Right ventricle myocardium superior (tissue), 1 donor: ENCODE measurements around the gene PICALM. TPM values are rescaled to one million over a fixed set of nuclear protein-coding genes. Genes with fewer than 3 reads are reported as not detected.
"Not testable (repeated sequence)": the region's sequence is repeated elsewhere in the genome, so short reads cannot be mapped to it uniquely, and the experiment has no call there.

Experiments
- ATAC-seq: fragments of 200-7000 bp; cut with Tn5 transposase; one replicate; pipeline ENCODE4 v1.9.1; 2020; ENCODE audit warnings: mild to moderate bottlenecking; ENCODE audit not compliant: poor library complexity
- DNase-seq: peaks from one replicate; pipeline ENCODE4 v3.0.0-alpha.2; 2020
- intact Hi-C: fragments of 100-400 bp; cut with DNase I; formaldehyde crosslinking; loops from one replicate; pipeline ENCODE4 v1.11.2; 2022
- total RNA-seq: library from RNA; stranded (reverse); fragmentation: NEBNext Ultra II Directional; extraction: Animal tissue kit (Norgen Biotek cat#: 25700); gene quantifications from one replicate; pipeline ENCODE4 v1.2.1, GENCODE V29; 2021
- donor health status: DM: no; HTN: yes; CAD: no; lungs with severe emphysema.

PICALM gene
- total RNA-seq, 1 donor from 2014 or later = 119 TPM

DNA sequence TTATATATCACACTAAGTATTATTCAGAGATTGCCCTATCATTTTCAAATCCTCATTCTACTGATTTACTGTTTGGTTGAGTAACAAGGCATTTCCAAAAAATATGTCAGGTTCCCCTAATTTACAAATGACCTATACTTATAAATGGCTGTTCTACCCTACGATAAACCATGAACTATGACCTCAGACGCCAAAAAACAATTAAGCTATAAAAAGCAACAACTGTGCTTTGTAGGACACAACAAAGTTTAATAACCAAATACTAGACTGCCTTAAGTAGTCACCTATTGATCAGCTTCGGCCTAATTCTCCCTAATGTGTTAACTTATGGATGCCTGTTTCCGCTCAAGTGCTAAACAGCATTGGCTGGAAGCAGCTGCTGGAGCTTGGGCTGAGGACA lies 53.2 kb downstream of the PICALM start:
- DNase-seq (no peak), ATAC-seq (no peak)
- intact Hi-C loops = no loop called here

GRCh38 chr11:86014221-86014620 lies 54.7 kb downstream of the PICALM start:
- no peak for ATAC-seq

GRCh38 chr11:86013713-86014112 lies 55.2 kb downstream of the PICALM start:
- no peak for DNase-seq
- intact Hi-C loops = no loop called here
- ATAC-seq = no peak

More at GRCh38 chr11:86014221-86014620, 54.7 kb downstream of the PICALM start:
- DNase-seq = no peak
- intact Hi-C loops = no loop called here

GRCh38 chr11:86011175-86011574 lies 57.7 kb downstream of the PICALM start:
- no peak for DNase-seq
- ATAC-seq = no peak
- intact Hi-C loops = no loop called here

GRCh38 chr11:86003654-86004053 lies 65.2 kb downstream of the PICALM start:
- intact Hi-C loops = no loop called here
- ATAC-seq (no peak), DNase-seq (no peak)

GRCh38 chr11:86002431-86002830 lies 66.5 kb downstream of the PICALM start:
- intact Hi-C loops = no loop called here
- ATAC-seq = no peak
- no peak for DNase-seq

GRCh38 chr11:85991508-85991907 lies 77.4 kb downstream of the PICALM start:
- intact Hi-C loops = no loop called here
- ATAC-seq (no peak), DNase-seq (no peak)

DNA sequence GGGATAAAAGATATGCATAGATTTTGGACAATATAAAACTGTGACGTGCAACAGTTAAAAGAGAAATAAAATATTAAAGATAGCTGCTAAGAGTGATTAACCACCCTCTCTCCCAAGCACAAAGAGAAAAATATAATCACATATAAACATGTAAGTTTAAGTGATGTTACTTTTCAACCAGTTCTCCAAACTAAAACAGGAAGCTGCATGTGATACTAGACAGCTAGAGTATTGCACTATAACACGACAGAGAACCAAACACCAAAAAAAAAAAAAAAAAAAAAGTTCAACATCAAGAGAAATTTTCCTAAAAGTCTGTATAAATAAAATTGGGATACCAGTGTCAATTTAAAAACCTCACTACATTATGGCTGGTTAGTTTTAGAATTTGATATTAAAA lies 79.1 kb downstream of the PICALM start:
- no peak for ATAC-seq
- intact Hi-C loops = no loop called here
- no peak for DNase-seq

DNA sequence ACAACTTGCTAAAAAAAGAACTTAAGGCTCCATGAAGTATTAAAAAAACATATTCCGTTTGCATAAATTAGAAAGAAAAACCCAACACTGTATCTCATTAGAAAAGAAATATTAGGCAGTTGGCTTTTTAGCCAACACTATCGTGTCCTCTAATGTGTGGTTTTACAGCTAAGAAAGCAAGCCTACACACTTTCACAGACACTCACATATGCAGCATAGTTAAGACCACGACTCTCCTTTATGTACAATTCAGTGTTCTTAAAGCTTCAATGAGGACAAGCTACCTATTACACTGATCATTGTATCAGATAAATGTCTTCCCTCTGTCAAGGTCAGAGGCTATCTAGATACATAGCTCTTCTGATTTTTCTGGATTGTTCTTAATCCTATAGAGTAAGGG lies 80.1 kb downstream of the PICALM start:
- DNase-seq (no peak), ATAC-seq (no peak)
- intact Hi-C loops = no loop called here

- DNase-seq = peak; percentile 15
- ATAC-seq = peak; percentile 68
- intact Hi-C loops = no loop called here
Observed at GRCh38 chr11:85977751-85978160, 91.1 kb downstream of the PICALM start.

GRCh38 chr11:85976525-85976924 lies 92.4 kb downstream of the PICALM start:
- no peak for DNase-seq
- intact Hi-C loops = no loop called here
- no peak for ATAC-seq

DNA sequence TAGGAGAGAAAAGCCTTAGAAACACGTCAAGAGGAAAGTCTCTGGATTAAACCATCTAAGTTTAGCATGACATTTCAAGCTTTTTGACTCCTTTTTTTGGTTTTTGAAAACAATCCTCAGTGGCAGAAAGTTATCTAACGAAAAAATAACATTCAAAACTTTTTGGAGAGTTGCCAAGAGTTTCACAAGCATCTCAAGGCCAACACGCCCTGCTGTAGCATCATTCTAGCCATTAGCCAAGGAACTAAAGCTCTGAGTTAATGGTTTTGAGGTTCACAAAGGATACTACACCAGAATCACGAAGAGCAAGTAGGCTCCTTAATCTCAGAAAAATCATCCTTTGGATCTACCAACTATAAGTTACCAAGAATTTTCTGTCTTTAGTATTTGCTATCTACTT lies 94.8 kb downstream of the PICALM start:
- ATAC-seq = no peak
- intact Hi-C loops = no loop called here
- DNase-seq = no peak

GRCh38 chr11:85970593-85970992 lies 98.3 kb downstream of the PICALM start:
- intact Hi-C loops = no loop called here
- ATAC-seq (no peak), DNase-seq (no peak)

GRCh38 chr11:85967457-85967856 lies 101.4 kb downstream of the PICALM start:
- no peak for ATAC-seq
- intact Hi-C loops = no loop called here

GRCh38 chr11:85965202-85965601 lies 103.7 kb downstream of the PICALM start:
- ATAC-seq = no peak
- intact Hi-C loops = no loop called here

More at GRCh38 chr11:85967457-85967856, 101.4 kb downstream of the PICALM start:
- no peak for DNase-seq

DNA sequence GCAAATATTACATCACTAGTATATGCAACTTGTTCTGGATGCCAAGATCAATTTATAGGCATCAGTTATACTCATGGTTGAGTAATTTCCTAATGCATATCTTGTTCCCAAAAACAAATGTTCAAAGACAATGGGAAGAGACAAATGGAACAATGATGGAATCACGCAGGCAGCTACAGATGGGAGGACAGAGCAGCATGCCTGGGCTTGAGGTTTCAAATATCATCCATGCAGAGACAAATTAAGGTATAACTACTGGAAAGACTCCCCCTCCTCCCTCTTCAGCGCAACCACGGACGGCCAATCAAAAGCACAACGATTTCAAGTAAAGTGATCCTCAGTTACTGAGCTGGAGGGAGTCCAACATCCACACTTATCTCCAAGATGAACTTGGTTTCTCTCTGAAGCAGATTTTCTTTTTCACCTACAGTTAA lies 106.9 kb downstream of the PICALM start:
- ATAC-seq (peak; percentile 50), DNase-seq (no peak)
- intact Hi-C loops = no loop called here

More at GRCh38 chr11:85965202-85965601, 103.7 kb downstream of the PICALM start:
- no peak for DNase-seq

GRCh38 chr11:85961130-85961529 lies 107.8 kb downstream of the PICALM start:
- no peak for DNase-seq
- peak; percentile 46 for ATAC-seq
- intact Hi-C loops = no loop called here

DNA sequence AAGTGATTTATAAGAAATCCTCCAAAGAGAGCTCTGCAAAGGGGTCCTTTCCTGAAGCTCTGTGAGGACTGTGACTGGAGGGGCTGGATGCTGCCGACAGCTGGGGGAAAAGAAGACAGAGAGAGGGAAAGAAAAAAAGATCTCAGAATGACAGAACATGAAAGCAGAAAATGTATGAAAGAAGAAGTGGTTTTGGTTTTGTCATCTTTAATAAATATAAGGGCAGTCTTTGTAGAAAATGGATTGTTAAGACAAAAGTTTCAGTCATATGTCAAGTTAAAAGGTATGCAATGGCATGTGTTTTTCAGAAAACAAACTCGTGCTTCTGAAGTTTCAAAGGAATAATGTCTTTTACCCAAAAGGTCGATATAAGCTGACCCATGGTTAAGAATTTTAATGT lies 108.2 kb downstream of the PICALM start:
- intact Hi-C loops = no loop called here
- ATAC-seq (no peak), DNase-seq (no peak)

- intact Hi-C loops = no loop called here
- ATAC-seq = peak; percentile 15
- no peak for DNase-seq
Observed at GRCh38 chr11:85955531-85955930, 113.4 kb downstream of the PICALM start.

DNA sequence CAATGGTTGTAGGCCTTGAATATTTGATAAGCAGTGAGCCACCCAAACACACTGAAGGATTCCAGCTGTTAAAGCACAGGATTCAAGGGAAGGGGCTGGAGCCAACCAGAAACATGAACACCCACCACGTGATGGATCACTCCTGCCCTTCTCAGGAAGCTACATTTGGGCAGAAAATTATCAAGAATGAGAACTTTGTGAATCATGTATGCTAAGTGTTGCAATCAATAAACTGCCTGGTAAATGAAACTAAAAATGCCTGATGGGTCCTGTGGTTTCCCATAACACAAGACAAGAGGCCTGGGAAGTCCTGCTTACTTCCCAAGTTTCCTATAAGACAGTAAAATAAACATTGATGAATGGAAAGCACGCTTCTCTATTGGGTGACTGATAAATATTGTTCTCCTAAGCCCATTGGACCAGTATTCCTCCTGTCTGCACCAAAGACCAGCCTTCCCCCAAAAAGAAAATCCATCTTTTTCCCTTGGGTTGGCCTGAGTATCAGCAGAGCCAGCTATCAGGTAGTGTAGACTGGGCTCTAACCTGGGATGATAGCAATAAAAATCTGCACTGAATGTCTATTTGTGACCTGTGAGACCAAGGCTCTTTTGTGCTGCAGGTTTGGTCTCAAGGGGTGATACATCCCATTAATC lies 115.3 kb downstream of the PICALM start:
- DNase-seq = no peak
- peak; percentile 11 for ATAC-seq
- intact Hi-C loops = no loop called here

GRCh38 chr11:85952108-85952485 lies 116.8 kb downstream of the PICALM start:
- DNase-seq, ATAC-seq, intact Hi-C loops: not testable (repeated sequence)
